ENCODE results near the gene ROR1.
"Not testable (repeated sequence)": the region's sequence is repeated elsewhere in the genome, so short reads cannot be mapped to it uniquely, and the experiment has no call there.

Gene ROR1

DNA sequence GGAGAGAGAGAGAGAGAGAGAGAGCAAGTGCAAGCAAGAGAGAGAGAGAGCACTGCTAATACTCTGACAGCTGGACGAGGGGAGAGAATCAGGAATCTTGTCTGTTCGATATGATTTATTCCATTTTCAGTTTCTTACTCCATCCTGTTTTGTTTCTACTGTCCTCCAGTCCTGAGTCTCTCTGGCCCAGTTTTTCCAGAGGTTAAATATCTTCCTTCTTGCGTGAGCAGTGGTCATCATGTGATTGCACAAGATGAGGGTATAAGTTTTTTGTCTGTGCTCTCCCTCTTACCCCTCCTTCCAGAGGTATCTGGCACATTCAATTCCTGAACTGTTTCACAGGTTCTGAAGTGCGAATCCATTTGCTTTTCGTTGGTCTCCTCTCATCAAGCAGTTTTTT lies 446.4 kb downstream of the ROR1 start:
- no peak for DNase-seq (ENCODE audit: extremely low spot score)
- ChIA-PET POLR2A (no interaction called here), CTCF (no interaction called here)
- TF ChIP-seq, protein P1, sequence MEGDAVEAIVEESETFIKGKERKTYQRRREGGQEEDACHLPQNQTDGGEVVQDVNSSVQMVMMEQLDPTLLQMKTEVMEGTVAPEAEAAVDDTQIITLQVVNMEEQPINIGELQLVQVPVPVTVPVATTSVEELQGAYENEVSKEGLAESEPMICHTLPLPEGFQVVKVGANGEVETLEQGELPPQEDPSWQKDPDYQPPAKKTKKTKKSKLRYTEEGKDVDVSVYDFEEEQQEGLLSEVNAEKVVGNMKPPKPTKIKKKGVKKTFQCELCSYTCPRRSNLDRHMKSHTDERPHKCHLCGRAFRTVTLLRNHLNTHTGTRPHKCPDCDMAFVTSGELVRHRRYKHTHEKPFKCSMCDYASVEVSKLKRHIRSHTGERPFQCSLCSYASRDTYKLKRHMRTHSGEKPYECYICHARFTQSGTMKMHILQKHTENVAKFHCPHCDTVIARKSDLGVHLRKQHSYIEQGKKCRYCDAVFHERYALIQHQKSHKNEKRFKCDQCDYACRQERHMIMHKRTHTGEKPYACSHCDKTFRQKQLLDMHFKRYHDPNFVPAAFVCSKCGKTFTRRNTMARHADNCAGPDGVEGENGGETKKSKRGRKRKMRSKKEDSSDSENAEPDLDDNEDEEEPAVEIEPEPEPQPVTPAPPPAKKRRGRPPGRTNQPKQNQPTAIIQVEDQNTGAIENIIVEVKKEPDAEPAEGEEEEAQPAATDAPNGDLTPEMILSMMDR (IDR thresholded peaks at IDR 0.05; ENCODE audit: control extremely low read depth, extremely low read depth, low read depth, missing control alignments) = no peak

GRCh38 chr1:64223329-64224151 lies 449.7 kb downstream of the ROR1 start:
- TF ChIP-seq, protein P1 (IDR thresholded peaks at IDR 0.05; ENCODE audit: control extremely low read depth, extremely low read depth, low read depth, missing control alignments) = no peak
- CTCF ChIA-PET = interaction anchor here (1.3 to 1.4 kb wide), 2 partner anchors 23 to 86 kb away, joined by 3 read pairs; no protein-coding TSS in a partner anchor
- DNase-seq (ENCODE audit: extremely low spot score) = peak; percentile 24
- POLR2A ChIA-PET = no interaction called here

DNA sequence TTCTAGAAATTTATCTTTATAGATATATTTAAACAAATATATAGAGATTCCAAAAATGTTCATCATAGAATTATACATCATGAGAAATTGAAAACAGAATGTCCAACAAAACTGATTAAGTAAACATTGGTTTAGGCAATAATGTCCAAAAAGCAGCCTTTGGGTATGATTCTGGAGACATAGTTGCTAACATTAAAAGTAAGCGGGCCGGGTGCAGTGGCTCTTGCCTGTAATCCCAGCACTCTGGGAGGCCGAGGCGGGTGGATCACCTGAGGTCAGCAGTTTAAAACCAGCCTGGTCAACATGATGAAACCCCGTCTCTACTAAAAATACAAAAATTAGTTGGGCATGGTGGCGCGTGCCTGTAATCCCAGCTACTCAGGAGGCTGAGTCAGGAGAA lies 450.4 kb downstream of the ROR1 start:
- CTCF ChIA-PET; POLR2A ChIA-PET; DNase-seq (ENCODE audit: extremely low spot score): not testable (repeated sequence)

- TF ChIP-seq, protein P1 (IDR thresholded peaks at IDR 0.05; ENCODE audit: control extremely low read depth, extremely low read depth, low read depth, missing control alignments) = no peak
- ChIA-PET POLR2A (no interaction called here), CTCF (interaction anchor here (1.0 kb wide), 1 partner anchor 18 kb away, joined by 3 read pairs; no protein-coding TSS in a partner anchor)
- no peak for DNase-seq (ENCODE audit: extremely low spot score)
Measured at GRCh38 chr1:64228167-64228957, 454.5 kb downstream of the ROR1 start.

GRCh38 chr1:64229307-64229706 lies 455.5 kb downstream of the ROR1 start:
- DNase-seq (ENCODE audit: extremely low spot score) = no peak
- CTCF ChIA-PET = interaction anchor here (1.0 kb wide), 1 partner anchor 17 kb away, joined by 3 read pairs; no protein-coding TSS in a partner anchor
- POLR2A ChIA-PET = no interaction called here
- TF ChIP-seq, protein P1 (IDR thresholded peaks at IDR 0.05; ENCODE audit: control extremely low read depth, extremely low read depth, low read depth, missing control alignments) = no peak

All from GM10248 (cell line).